H1 (cell line): Measurements from ENCODE around the gene DUSP12. TPM values are rescaled to one million over a fixed set of nuclear protein-coding genes. Genes with fewer than 3 reads are reported as not detected.

Source experiments
- CTCF ChIA-PET: fragments of 300-600 bp; sonication (Branson Sonifier 250); formaldehyde crosslinking; loops from one replicate; lab custom pipeline; 2021; ENCODE audit not compliant: partially characterized antibody; lab: Charles Lee
- POLR2A ChIA-PET: fragments of 300-600 bp; sonication (Branson Sonifier 250); formaldehyde crosslinking; loops from one replicate; lab custom pipeline; 2021; ENCODE audit warnings: inconsistent platforms; ENCODE audit not compliant: partially characterized antibody; lab: Charles Lee
- DNase-seq, 2 experiments: peaks; one replicate each; pipeline versions ENCODE4 v3.0.0 to v3.0.0-alpha.2; 2010 to 2022; ENCODE audit warnings: low spot score in 2 of 2, low read depth in 1 of 2, mixed read lengths in 1 of 2
- FAIRE-seq: peaks from 2 replicates; lab custom pipeline; 2011; peaks lifted over from hg19 to GRCh38; lab: Jason Lieb, UNC
- H2AFZ ChIP-seq: 2 replicates; pipeline ENCODE4 v1.8.1; 2012; ENCODE audit warnings: low read length, inconsistent platforms
- H2AK5ac ChIP-seq: 2 replicates; pipeline ENCODE4 v1.6.1; 2013; ENCODE audit warnings: low read depth, low read length
- H2BK120ac ChIP-seq: replicated peaks from 2 replicates; pipeline ENCODE3; 2013; ENCODE audit warnings: low read depth, low read length, inconsistent platforms
- H2BK12ac ChIP-seq: 2 replicates; pipeline ENCODE4 v1.6.1; 2013; ENCODE audit warnings: low read depth, low read length
- H2BK15ac ChIP-seq: 2 replicates; pipeline ENCODE4 v1.6.1; 2013; ENCODE audit warnings: low read length
- H2BK20ac ChIP-seq: 2 replicates; pipeline ENCODE4 v1.6.1; 2013; ENCODE audit warnings: low read length
- H2BK5ac ChIP-seq: 2 replicates; pipeline ENCODE4 v1.6.1; 2013; ENCODE audit warnings: low read depth, low read length
- H3K14ac ChIP-seq: 2 replicates; pipeline ENCODE4 v1.6.1; 2013; ENCODE audit warnings: inconsistent platforms; ENCODE audit not compliant: insufficient read length
- H3K18ac ChIP-seq: 2 replicates; pipeline ENCODE4 v1.6.1; 2013; ENCODE audit warnings: low read length; ENCODE audit errors: extremely low read depth
- H3K23ac ChIP-seq: 2 replicates; pipeline ENCODE4 v1.6.1; 2013; ENCODE audit warnings: inconsistent platforms; ENCODE audit not compliant: insufficient read length
- H3K23me2 ChIP-seq: 2 replicates; pipeline ENCODE4 v1.6.1; 2013; ENCODE audit warnings: low read depth, low read length
- H3K27ac ChIP-seq: 2 replicates; pipeline ENCODE4 v1.6.1; 2011; ENCODE audit warnings: low read depth, low read length, inconsistent platforms
- H3K27me3 ChIP-seq, 4 experiments: replicated peaks in 1 of 4; 1 replicate in 1 of 4; 2 replicates in 3 of 4; pipeline versions ENCODE4 v1.6.1 to v1.8.1; 2011 to 2013; ENCODE audit warnings: low read length in 3 of 4, mild to moderate bottlenecking in 3 of 4, inconsistent platforms in 2 of 4, mixed read lengths in 2 of 4, moderate library complexity in 1 of 4; ENCODE audit not compliant: control insufficient read depth in 3 of 4, insufficient read depth in 3 of 4; ENCODE audit errors: extremely low read depth in 1 of 4
- H3K36me3 ChIP-seq, 4 experiments: 2 replicates each; pipeline versions ENCODE4 v1.6.1 to v1.8.1; 2011 to 2013; ENCODE audit warnings: mild to moderate bottlenecking in 4 of 4, low read length in 3 of 4, moderate library complexity in 2 of 4, control low read depth in 1 of 4, inconsistent platforms in 1 of 4; ENCODE audit not compliant: insufficient read depth in 4 of 4, control insufficient read depth in 2 of 4
- H3K4ac ChIP-seq: replicated peaks from 2 replicates; pipeline ENCODE3; 2013; ENCODE audit warnings: low read length, low read depth, mixed read lengths, inconsistent platforms; ENCODE audit not compliant: insufficient read length
- H3K4me1 ChIP-seq, 4 experiments: replicated peaks in 1 of 4; 1 replicate in 1 of 4; 2 replicates in 3 of 4; pipeline versions ENCODE4 v1.6.1 to v1.8.1; 2011 to 2013; ENCODE audit warnings: low read length in 3 of 4, inconsistent platforms in 2 of 4, mixed read lengths in 1 of 4; ENCODE audit not compliant: insufficient read depth in 4 of 4, control insufficient read depth in 3 of 4
- H3K4me2 ChIP-seq, 2 experiments: 2 replicates each; pipeline versions ENCODE4 v1.6.1 to v1.8.1; 2011 to 2013; ENCODE audit warnings: low read depth in 2 of 2, low read length in 2 of 2, control low read depth in 1 of 2, inconsistent platforms in 1 of 2, mild to moderate bottlenecking in 1 of 2; ENCODE audit not compliant: insufficient read depth in 1 of 2
- H3K4me3 ChIP-seq, 4 experiments: fragments of 200-600, 300-600 bp in 1 of 4; sonication (generic), shearing (Covaris generic), sonication (Bioruptor Twin) in 1 of 4; 2 replicates each; pipeline versions ENCODE4 v1.5.1 to v1.8.1; 2011 to 2016; ENCODE audit warnings: low read length in 4 of 4, low read depth in 3 of 4, control low read depth in 2 of 4, inconsistent platforms in 2 of 4, mild to moderate bottlenecking in 2 of 4, mixed read lengths in 1 of 4, moderate library complexity in 1 of 4; ENCODE audit not compliant: insufficient read depth in 2 of 4; ENCODE audit errors: extremely low read depth in 1 of 4
- H3K56ac ChIP-seq: replicated peaks from 2 replicates; pipeline ENCODE3; 2013; ENCODE audit warnings: low read depth, mild to moderate bottlenecking, mixed read lengths, low read length, inconsistent platforms; ENCODE audit not compliant: insufficient read length
- H3K79me1 ChIP-seq: 2 replicates; pipeline ENCODE4 v1.6.1; 2013; ENCODE audit warnings: low read depth, low read length, control low read depth
- H3K79me2 ChIP-seq, 2 experiments: 2 replicates each; pipeline versions ENCODE4 v1.6.1 to v1.8.1; 2012 to 2013; ENCODE audit warnings: low read length in 2 of 2, mild to moderate bottlenecking in 2 of 2, inconsistent platforms in 1 of 2; ENCODE audit not compliant: insufficient read depth in 2 of 2, control insufficient read depth in 1 of 2
- H3K9ac ChIP-seq, 4 experiments: replicated peaks in 1 of 4; 1 replicate in 1 of 4; 2 replicates in 3 of 4; pipeline versions ENCODE4 v1.6.1 to v1.8.1; 2011 to 2013; ENCODE audit warnings: low read depth in 3 of 4, low read length in 3 of 4, control low read depth in 2 of 4, mild to moderate bottlenecking in 2 of 4, moderate library complexity in 2 of 4, inconsistent platforms in 1 of 4; ENCODE audit errors: extremely low read depth in 1 of 4
- H3K9me3 ChIP-seq, 2 experiments: 2 replicates each; pipeline versions ENCODE4 v1.6.1 to v1.8.1; 2012 to 2013; ENCODE audit warnings: mild to moderate bottlenecking in 2 of 2, moderate library complexity in 2 of 2, control low read depth in 1 of 2, inconsistent platforms in 1 of 2, low read depth in 1 of 2, low read length in 1 of 2, mixed read lengths in 1 of 2; ENCODE audit not compliant: insufficient read depth in 2 of 2
- H4K20me1 ChIP-seq, 2 experiments: replicated peaks in 1 of 2; 2 replicates each; pipeline versions ENCODE3 to v1.8.1; 2011 to 2013; ENCODE audit warnings: inconsistent platforms in 2 of 2, low read length in 2 of 2, mild to moderate bottlenecking in 1 of 2; ENCODE audit not compliant: insufficient read depth in 2 of 2, control insufficient read depth in 1 of 2
- H4K5ac ChIP-seq: 2 replicates; pipeline ENCODE4 v1.6.1; 2013; ENCODE audit warnings: low read length, low read depth, mixed read lengths, inconsistent platforms; ENCODE audit not compliant: insufficient read length
- H4K8ac ChIP-seq: 2 replicates; pipeline ENCODE4 v1.8.0; 2013; ENCODE audit warnings: mild to moderate bottlenecking, moderate library complexity, low read length, inconsistent platforms; ENCODE audit not compliant: insufficient read depth; ENCODE audit errors: extremely low read depth
- H4K91ac ChIP-seq: replicated peaks from 2 replicates; pipeline ENCODE3; 2013; ENCODE audit warnings: low read length, mixed read lengths, inconsistent platforms; ENCODE audit not compliant: insufficient read length
- FOSL1 ChIP-seq: IDR thresholded peaks from 2 replicates; pipeline ENCODE4 v1.6.1; 2011; ENCODE audit warnings: mild to moderate bottlenecking, low read depth, low read length, moderate library complexity; ENCODE audit not compliant: insufficient read depth
- TAF7 ChIP-seq: optimal IDR thresholded peaks from 2 replicates; pipeline ENCODE3; 2011; ENCODE audit warnings: low read depth, mild to moderate bottlenecking, inconsistent platforms, low read length, moderate library complexity, borderline replicate concordance
- TCF12 ChIP-seq: IDR thresholded peaks from 2 replicates; pipeline ENCODE4 v1.6.1; 2011; ENCODE audit warnings: low read depth, mild to moderate bottlenecking, low read length
- polyA plus RNA-seq, 7 experiments: library from polyadenylated mRNA; depleted of rRNA in 3 of 7; stranded (reverse) in 5 of 7; unstranded in 2 of 7; fragments of >200 nt in 5 of 7; fragments of 200-250 nt in 2 of 7; gene quantifications; 1 replicate in 5 of 7; 2 replicates in 1 of 7; 4 replicates in 1 of 7; pipeline versions ENCODE4 v1.2.1 to v1.2.3, GENCODE V29; 2011 to 2013; ENCODE audit warnings: missing spikeins in 2 of 7, mixed read lengths in 2 of 7
- total RNA-seq: library from RNA; stranded (reverse); fragmentation: NEBNext Ultra II Directional; extraction: Animal tissue kit (Norgen Biotek cat#: 25700); gene quantifications from 2 replicates; pipeline ENCODE4 v1.2.1, GENCODE V29; 2021

The DUSP12 gene
- total and polyA plus RNA-seq, 2 of the 8 experiments (the other 6 are each of a cell fraction or from before 2014, with no cell fraction given) = 27.6 to 33.9 TPM

DNA sequence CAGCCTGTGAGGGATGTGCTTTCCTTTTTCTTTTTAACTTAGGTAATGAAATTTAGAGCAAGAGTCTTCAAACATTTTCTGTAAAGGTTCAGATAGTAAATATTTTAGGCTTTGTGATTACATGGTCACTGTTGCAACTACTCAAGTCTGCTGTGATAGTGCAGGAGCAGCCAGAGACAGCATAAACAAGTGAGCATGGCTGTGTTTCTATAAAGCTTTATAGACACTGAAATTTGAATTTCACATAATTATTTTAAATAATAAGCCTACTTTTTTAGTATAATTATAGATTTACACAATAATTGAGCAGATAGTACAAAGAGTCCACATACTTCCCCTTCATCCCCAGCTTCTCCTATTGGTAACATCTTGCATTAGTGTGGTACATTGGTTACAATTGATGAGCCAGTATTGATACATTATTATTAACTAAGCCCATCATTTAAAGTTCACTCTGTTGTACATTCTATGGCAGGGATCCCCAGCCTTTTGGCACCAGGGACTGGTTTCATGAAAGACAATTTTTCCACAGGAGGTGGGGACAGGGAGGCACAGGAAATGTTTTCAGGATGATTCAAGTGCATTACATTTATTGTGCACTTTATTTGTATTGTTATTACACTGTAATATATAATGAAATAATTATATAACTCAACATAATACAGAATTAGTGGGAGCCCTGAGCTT is 19.5 kb downstream of the DUSP12 start:
- Histone ChIP-seq H3K4me1 (no peaks in the 10 kb centered on the region), H2AK5ac (no peak overlapping the region), H3K4ac (no peak overlapping the region), H4K5ac (no peak overlapping the region), H2BK120ac (no peak overlapping the region), H3K27ac (no peak overlapping the region), H2BK20ac (no peak overlapping the region), H3K79me1 (no peaks in the 10 kb centered on the region; the same call in 1 of the 2 replicates), H3K36me3 (no peaks in the 10 kb centered on the region), H4K20me1 (no peaks in the 10 kb centered on the region), H3K79me2 (peaks cover 0 to 4% of the 10 kb centered on the region in 2 experiments; a peak in 1 of 4 replicates), H3K56ac (no peak overlapping the region), H3K27me3 (no peaks in the 10 kb centered on the region), H3K18ac (no peak overlapping the region), H4K8ac (no peak overlapping the region), H3K4me3 (no peak overlapping the region), H3K23ac (no peak overlapping the region), H3K9ac (no peak overlapping the region), H2BK12ac (no peak overlapping the region), H2BK15ac (no peak overlapping the region), H2BK5ac (no peak overlapping the region), H3K9me3 (no peaks in the 10 kb centered on the region), H2AFZ (no peak overlapping the region), H3K4me2 (no peak overlapping the region), H4K91ac (no peak overlapping the region), H3K14ac (no peak overlapping the region), H3K23me2 (no peaks in the 10 kb centered on the region; the same call in 1 of the 2 replicates)
- DNase-seq (no peak), FAIRE-seq (no peak)
- ChIA-PET POLR2A (no interaction called here), CTCF (interaction anchor here (1.0 to 1.2 kb wide), 2 partner anchors 19 to 268 kb away, joined by 3 read pairs; partner anchors contain the start of gene DUSP12)
- TF ChIP-seq FOSL1 = no peak
- no peak for TF ChIP-seq TCF12
- TF ChIP-seq TAF7 = no peak
